ENCODE measurements around the gene IQGAP3. TPM values are rescaled to one million over a fixed set of nuclear protein-coding genes. Genes with fewer than 3 reads are reported as not detected.
A peak's percentile ranks its signal among the peaks of the same experiment; 100 is the strongest.

The IQGAP3 gene
- polyA plus RNA-seq, 3 donors = 0.03 to 0.24 TPM; not detected in 1

DNA sequence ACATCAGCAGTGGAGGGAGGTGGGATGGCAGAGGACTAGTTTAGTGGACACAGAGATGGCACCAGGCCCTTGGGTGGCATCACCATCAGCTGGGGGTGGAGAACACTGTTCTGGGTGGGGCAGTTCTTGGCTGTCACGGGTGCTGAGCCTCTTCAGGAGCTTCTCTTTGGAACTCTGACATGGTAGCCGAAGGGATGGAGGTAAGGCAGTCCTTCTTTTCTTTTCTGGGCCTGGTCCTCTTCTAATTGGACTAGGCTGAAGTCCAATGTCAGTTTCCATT is 63.5 kb downstream of the IQGAP3 start:
- Histone ChIP-seq H2AFZ (ENCODE audit: insufficient read depth, low read depth, low read length, poor library complexity, severe bottlenecking) (peak overlapping the region; percentile 52), H3K9me3 (replicated peaks in 1 of 2; ENCODE audit: control insufficient read depth in 1 of 2, insufficient read depth in 1 of 2, low read length in 2 of 2) (no peaks in the 10 kb centered on the region), H4K20me1 (ENCODE audit: insufficient read depth, low read length) (no peaks in the 10 kb centered on the region), H3K36me3 (replicated peaks in 1 of 2; ENCODE audit: control insufficient read depth in 1 of 2, insufficient read depth in 2 of 2, low read length in 2 of 2) (no peaks in the 10 kb centered on the region), H3K9ac (ENCODE audit: insufficient read depth, low read length, poor library complexity, severe bottlenecking) (peak overlapping the region; percentile 23), H3K4me3 (replicated peaks in 1 of 3; ENCODE audit: low read depth in 2 of 3, low read length in 3 of 3) (peak overlapping the region in 1 of 3 experiments; percentile 24), H3K79me2 (ENCODE audit: insufficient read depth, low read length) (peaks cover 22% of the 10 kb centered on the region), H3K27me3 (ENCODE audit: control insufficient read depth in 2 of 2, insufficient read depth in 2 of 2, low read length in 2 of 2) (no peaks in the 10 kb centered on the region), H3K27ac (ENCODE audit: low read depth in 1 of 2, low read length in 2 of 2) (peak overlapping the region; percentile 84 to 86), H3K4me1 (ENCODE audit: control insufficient read depth in 1 of 2, insufficient read depth in 2 of 2, low read length in 2 of 2) (peaks cover 49 to 78% of the 10 kb centered on the region in 2 donors), H3K4me2 (replicated peaks; ENCODE audit: extremely low read depth, low read length, poor library complexity, severe bottlenecking) (peak overlapping the region; percentile 30)
- WGBS (ENCODE audit: insufficient coverage) = 57% methylated on average over 2 of the region's 2 CpGs
- no peak for DNase-seq
- TF ChIP-seq, protein P1, sequence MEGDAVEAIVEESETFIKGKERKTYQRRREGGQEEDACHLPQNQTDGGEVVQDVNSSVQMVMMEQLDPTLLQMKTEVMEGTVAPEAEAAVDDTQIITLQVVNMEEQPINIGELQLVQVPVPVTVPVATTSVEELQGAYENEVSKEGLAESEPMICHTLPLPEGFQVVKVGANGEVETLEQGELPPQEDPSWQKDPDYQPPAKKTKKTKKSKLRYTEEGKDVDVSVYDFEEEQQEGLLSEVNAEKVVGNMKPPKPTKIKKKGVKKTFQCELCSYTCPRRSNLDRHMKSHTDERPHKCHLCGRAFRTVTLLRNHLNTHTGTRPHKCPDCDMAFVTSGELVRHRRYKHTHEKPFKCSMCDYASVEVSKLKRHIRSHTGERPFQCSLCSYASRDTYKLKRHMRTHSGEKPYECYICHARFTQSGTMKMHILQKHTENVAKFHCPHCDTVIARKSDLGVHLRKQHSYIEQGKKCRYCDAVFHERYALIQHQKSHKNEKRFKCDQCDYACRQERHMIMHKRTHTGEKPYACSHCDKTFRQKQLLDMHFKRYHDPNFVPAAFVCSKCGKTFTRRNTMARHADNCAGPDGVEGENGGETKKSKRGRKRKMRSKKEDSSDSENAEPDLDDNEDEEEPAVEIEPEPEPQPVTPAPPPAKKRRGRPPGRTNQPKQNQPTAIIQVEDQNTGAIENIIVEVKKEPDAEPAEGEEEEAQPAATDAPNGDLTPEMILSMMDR (IDR thresholded peaks at IDR 0.05) = no peak
- intact Hi-C loops (cut with micrococcal nuclease) = loop anchor here in 1 of 2 donors (5.0 to 10.0 kb wide), 2 partner anchors 52 to 216 kb away; partner anchors contain the start of genes ISG20L2 and METTL25B
- Mint-ChIP-seq H3K4me3 (no peak overlapping the region), H3K27ac (peak overlapping the region; percentile 92 to 98 (median 94)), H3K36me3 (no peaks in the 10 kb centered on the region), H3K27me3 (ENCODE audit: low read depth in 3 of 3) (peaks cover 0 to 3% (median 2%) of the 10 kb centered on the region in 3 donors), H3K4me1 (peaks cover 63% of the 10 kb centered on the region), H3K9me3 (peaks cover 0 to 2% (median 0%) of the 10 kb centered on the region in 7 donors)

GRCh38 chr1:156508205-156508954 is 64.0 kb downstream of the IQGAP3 start:
- WGBS (ENCODE audit: insufficient coverage) = 0% methylated on average over 4 of the region's 7 CpGs
- H3K4me2 ChIP-seq (replicated peaks; ENCODE audit: extremely low read depth, low read length, poor library complexity, severe bottlenecking) = peak overlapping the region; percentile 30

More at GRCh38 chr1:156508205-156508954, 64.0 kb downstream of the IQGAP3 start:
- no peaks in the 10 kb centered on the region for H3K36me3 Mint-ChIP-seq
- peak overlapping the region; percentile 92 to 98 (median 94) for H3K27ac Mint-ChIP-seq
- H3K27me3 Mint-ChIP-seq (ENCODE audit: low read depth in 3 of 3) = peaks cover 0 to 3% (median 2%) of the 10 kb centered on the region in 3 donors
- H3K9me3 Mint-ChIP-seq = peaks cover 0 to 2% (median 0%) of the 10 kb centered on the region in 7 donors
- TF ChIP-seq, protein P1 (IDR thresholded peaks at IDR 0.05) = no peak
- H3K79me2 ChIP-seq (ENCODE audit: insufficient read depth, low read length) = peaks cover 27% of the 10 kb centered on the region
- H3K4me3 Mint-ChIP-seq = peak overlapping the region in 1 of 2 donors; percentile 67
- peaks cover 54 to 83% of the 10 kb centered on the region in 2 donors for H3K4me1 ChIP-seq (ENCODE audit: control insufficient read depth in 1 of 2, insufficient read depth in 2 of 2, low read length in 2 of 2)
- peak overlapping the region in 1 of 3 experiments; percentile 24 for H3K4me3 ChIP-seq (replicated peaks in 1 of 3; ENCODE audit: low read depth in 2 of 3, low read length in 3 of 3)
- peak overlapping the region; percentile 23 for H3K9ac ChIP-seq (ENCODE audit: insufficient read depth, low read length, poor library complexity, severe bottlenecking)
- DNase-seq = peak; percentile 60 to 85 (median 71)
- no peaks in the 10 kb centered on the region for H3K27me3 ChIP-seq (ENCODE audit: control insufficient read depth in 2 of 2, insufficient read depth in 2 of 2, low read length in 2 of 2)
- intact Hi-C loops (cut with micrococcal nuclease) = loop anchor here in 1 of 2 donors (5.0 to 10.0 kb wide), 2 partner anchors 51 to 216 kb away; partner anchors contain the start of genes ISG20L2 and METTL25B
- no peaks in the 10 kb centered on the region for H3K36me3 ChIP-seq (replicated peaks in 1 of 2; ENCODE audit: control insufficient read depth in 1 of 2, insufficient read depth in 2 of 2, low read length in 2 of 2)
- peak overlapping the region; percentile 52 for H2AFZ ChIP-seq (ENCODE audit: insufficient read depth, low read depth, low read length, poor library complexity, severe bottlenecking)
- H3K9me3 ChIP-seq (replicated peaks in 1 of 2; ENCODE audit: control insufficient read depth in 1 of 2, insufficient read depth in 1 of 2, low read length in 2 of 2) = no peaks in the 10 kb centered on the region
- peaks cover 69% of the 10 kb centered on the region for H3K4me1 Mint-ChIP-seq
- H3K27ac ChIP-seq (ENCODE audit: low read depth in 1 of 2, low read length in 2 of 2) = peak overlapping the region; percentile 84 to 86
- H4K20me1 ChIP-seq (ENCODE audit: insufficient read depth, low read length) = no peaks in the 10 kb centered on the region
